Liver (tissue), 9 donors: ENCODE results near the gene LSM14B. TPM values are rescaled to one million over a fixed set of nuclear protein-coding genes. Genes with fewer than 3 reads are reported as not detected.

Experiments
- DNase-seq: peaks from one replicate; pipeline ENCODE4 v3.0.0-alpha.2; 2017; ENCODE audit warnings: low spot score
- H3K27ac ChIP-seq, 2 donors: one replicate each; pipeline ENCODE4 v1.7.0; 2013; ENCODE audit warnings: inconsistent platforms in 2 of 2, low read length in 2 of 2, control low read depth in 1 of 2, low read depth in 1 of 2, mild to moderate bottlenecking in 1 of 2
- H3K27me3 ChIP-seq, 4 donors: one replicate each; pipeline versions ENCODE4 v1.6.1 to v1.7.0; 2013; ENCODE audit warnings: low read length in 3 of 4, inconsistent platforms in 1 of 4, mild to moderate bottlenecking in 1 of 4, moderate library complexity in 1 of 4; ENCODE audit not compliant: control insufficient read depth in 4 of 4, insufficient read depth in 4 of 4
- H3K36me3 ChIP-seq, 4 donors: one replicate each; pipeline versions ENCODE4 v1.6.1 to v1.7.0; 2013; ENCODE audit warnings: low read length in 3 of 4, mild to moderate bottlenecking in 3 of 4, low read depth in 1 of 4, moderate library complexity in 1 of 4; ENCODE audit not compliant: control insufficient read depth in 4 of 4, insufficient read depth in 3 of 4
- H3K4me1 ChIP-seq, 4 donors: one replicate each; pipeline versions ENCODE4 v1.6.1 to v1.7.0; 2013; ENCODE audit warnings: low read length in 3 of 4, mild to moderate bottlenecking in 3 of 4, moderate library complexity in 1 of 4; ENCODE audit not compliant: control insufficient read depth in 4 of 4, insufficient read depth in 4 of 4
- H3K4me3 ChIP-seq, 3 donors: one replicate each; pipeline versions ENCODE4 v1.6.1 to v1.7.0; 2013; ENCODE audit warnings: low read length in 3 of 3, control low read depth in 1 of 3, low read depth in 1 of 3, mild to moderate bottlenecking in 1 of 3
- H3K9ac ChIP-seq, 2 donors: one replicate each; pipeline ENCODE4 v1.7.0; 2013; ENCODE audit warnings: low read length in 2 of 2, mild to moderate bottlenecking in 2 of 2, moderate library complexity in 2 of 2, control low read depth in 1 of 2, low read depth in 1 of 2
- H3K9me3 ChIP-seq, 4 donors: one replicate each; pipeline versions ENCODE4 v1.6.1 to v1.7.0; 2013; ENCODE audit warnings: low read length in 3 of 4; ENCODE audit not compliant: control insufficient read depth in 4 of 4
- ATF3 ChIP-seq: IDR thresholded peaks from 2 replicates; pipeline ENCODE4 v1.6.1; 2016; ENCODE audit warnings: antibody characterized with exemption
- CTCF ChIP-seq: fragments of 150-350 bp; IDR thresholded peaks from 2 replicates; pipeline ENCODE4 v1.5.1; 2017; ENCODE audit warnings: improper control_type of control experiment, low read depth, low read length; ENCODE audit not compliant: missing input control
- FOXA2 ChIP-seq: IDR thresholded peaks from 2 replicates; pipeline ENCODE4 v1.6.1; 2016; ENCODE audit warnings: antibody characterized with exemption
- HNF4A ChIP-seq, 2 donors: conservative IDR thresholded peaks; 2 replicates each; pipeline ENCODE4 v1.6.1; 2016; ENCODE audit warnings: antibody characterized with exemption in 2 of 2, mild to moderate bottlenecking in 2 of 2
- MAX ChIP-seq: IDR thresholded peaks from 2 replicates; pipeline ENCODE4 v1.6.1; 2016; ENCODE audit warnings: antibody characterized with exemption
- NR2F2 ChIP-seq: IDR thresholded peaks from 2 replicates; pipeline ENCODE4 v1.6.1; 2016; ENCODE audit warnings: antibody characterized with exemption
- RXRA ChIP-seq, 2 donors: IDR thresholded peaks; 2 replicates each; pipeline ENCODE4 v1.6.1; 2017 to 2018; ENCODE audit warnings: antibody characterized with exemption in 2 of 2, mild to moderate bottlenecking in 1 of 2
- SP1 ChIP-seq: IDR thresholded peaks from 2 replicates; pipeline ENCODE4 v1.6.1; 2018; ENCODE audit warnings: antibody characterized with exemption, mild to moderate bottlenecking
- TAF1 ChIP-seq: conservative IDR thresholded peaks from 2 replicates; pipeline ENCODE4 v1.6.1; 2016; ENCODE audit warnings: antibody characterized with exemption, mild to moderate bottlenecking
- WGBS: extraction: QIAGEN DNeasy Blood & Tissue Kit; methylation state at CpG from one replicate; pipeline ENCODE4 v1.1.7; 2013; 5-methylcytosine and 5-hydroxymethylcytosine counted together
- polyA plus RNA-seq, 2 donors: library from polyadenylated mRNA; stranded (reverse) in 1 of 2; unstranded in 1 of 2; fragments of 200-250 nt in 1 of 2; fragments of >200 nt in 1 of 2; fragmentation: Nextera tagmentation in 1 of 2; extraction: Ambion mirVana in 1 of 2; gene quantifications; one replicate each; pipeline versions ENCODE4 v1.2.1 to v1.2.3, GENCODE V29; 2013 to 2015
- total RNA-seq, 2 donors: library from RNA; depleted of rRNA; stranded (reverse); fragments of >200 nt; gene quantifications; one replicate each; pipeline ENCODE4 v1.2.3, GENCODE V29; 2014
- donor health status: healthy.
- donor health status: healthy.
- donor health status: healthy.
- donor health status: healthy.
- donor health status: healthy.

LSM14B gene
- total and polyA plus RNA-seq, 4 donors = 0.99 to 15.9 (median 13.3) TPM

- no peak for TF ChIP-seq ATF3
Observed at GRCh38 chr20:62101078-62101477, 21.2 kb upstream of the LSM14B start (continued).

GRCh38 chr20:62103508-62104233, 18.6 kb upstream of the LSM14B start:
- DNase-seq = no peak
- no peak overlapping the region for H3K9ac ChIP-seq
- no peak overlapping the region for H3K4me3 ChIP-seq
- peaks cover 0 to 4% (median 1%) of the 10 kb centered on the region in 4 donors for H3K27me3 ChIP-seq
- TF ChIP-seq RXRA (IDR thresholded peaks at IDR 0.05) (no peak), CTCF (no peak), TAF1 (no peak), MAX (no peak), NR2F2 (no peak), FOXA2 (no peak), SP1 (no peak)
- 76% methylated on average over 21 of the region's 21 CpGs for WGBS
- peaks cover 8 to 27% (median 19%) of the 10 kb centered on the region in 4 donors for H3K9me3 ChIP-seq
- no peak overlapping the region for H3K27ac ChIP-seq
- H3K36me3 ChIP-seq = no peaks in the 10 kb centered on the region
- H3K4me1 ChIP-seq = no peaks in the 10 kb centered on the region

GRCh38 chr20:62104234-62104789, 18.0 kb upstream of the LSM14B start:
- 48% methylated on average over 15 of the region's 15 CpGs for WGBS
- Histone ChIP-seq H3K9ac (no peak overlapping the region), H3K4me3 (no peak overlapping the region), H3K36me3 (no peaks in the 10 kb centered on the region), H3K27ac (no peak overlapping the region), H3K27me3 (peaks cover 0 to 4% (median 1%) of the 10 kb centered on the region in 4 donors), H3K4me1 (no peaks in the 10 kb centered on the region), H3K9me3 (peaks cover 12 to 28% (median 22%) of the 10 kb centered on the region in 4 donors)
- TF ChIP-seq HNF4A (conservative IDR thresholded peaks at IDR 0.05) (no peak), MAX (no peak)
- no peak for DNase-seq

- DNase-seq = no peak
- peaks cover 14 to 31% (median 24%) of the 10 kb centered on the region in 4 donors for H3K9me3 ChIP-seq
Observed at GRCh38 chr20:62104791-62105345, 17.4 kb upstream of the LSM14B start.

More at GRCh38 chr20:62104791-62105345, 17.4 kb upstream of the LSM14B start:
- TF ChIP-seq RXRA (IDR thresholded peaks at IDR 0.05) = no peak
- TF ChIP-seq ATF3 = no peak
- 41% methylated on average over 7 of the region's 7 CpGs for WGBS
- no peaks in the 10 kb centered on the region for H3K4me1 ChIP-seq
- no peak overlapping the region for H3K9ac ChIP-seq
- no peaks in the 10 kb centered on the region for H3K36me3 ChIP-seq
- H3K27ac ChIP-seq = no peak overlapping the region
- H3K27me3 ChIP-seq = peaks cover 0 to 4% (median under 1%) of the 10 kb centered on the region in 4 donors
- H3K4me3 ChIP-seq = no peak overlapping the region
